Muscle of leg (tissue), 16 donors: Measurements from ENCODE around the gene SLPI. TPM values are rescaled to one million over a fixed set of nuclear protein-coding genes. Genes with fewer than 3 reads are reported as not detected.
A peak's percentile ranks its signal among the peaks of the same experiment; 100 is the strongest.

ENCODE experiments used
- DNase-seq: peaks from one replicate; pipeline ENCODE4 v3.0.0; 2013
- H3K27ac ChIP-seq: one replicate; pipeline ENCODE4 v1.5.1; 2013; ENCODE audit warnings: mild to moderate bottlenecking, low read length, control low read depth
- H3K27me3 ChIP-seq: one replicate; pipeline ENCODE4 v1.6.1; 2013; ENCODE audit warnings: low read length; ENCODE audit not compliant: control insufficient read depth, insufficient read depth
- H3K36me3 ChIP-seq: one replicate; pipeline ENCODE4 v1.6.1; 2013; ENCODE audit warnings: low read length; ENCODE audit not compliant: control insufficient read depth, insufficient read depth
- H3K4me1 ChIP-seq: one replicate; pipeline ENCODE4 v1.6.1; 2013; ENCODE audit warnings: low read length; ENCODE audit not compliant: control insufficient read depth, insufficient read depth
- H3K4me3 ChIP-seq: one replicate; pipeline ENCODE4 v1.5.1; 2013; ENCODE audit warnings: low read length, control low read depth
- H3K9me3 ChIP-seq: replicated peaks from 2 replicates; pipeline ENCODE4 v1.6.1; 2013; ENCODE audit warnings: low read depth, low read length; ENCODE audit not compliant: control insufficient read depth
- WGBS: methylation state at CpG from one replicate; pipeline ENCODE4 v1.1.5; 2013; ENCODE audit warnings: missing lambda C conversion rate; ENCODE audit not compliant: insufficient coverage; 5-methylcytosine and 5-hydroxymethylcytosine counted together
- long read RNA-seq, 11 donors: transcript quantifications; one replicate each; lab custom pipeline, GENCODE V29; 2026
- polyA plus RNA-seq, 8 donors: library from polyadenylated mRNA; unstranded; fragments of 120-200 nt; gene quantifications; one replicate each; pipeline versions ENCODE4 v1.2.1 to v1.2.3, GENCODE V29; 2013; ENCODE audit warnings: inconsistent platforms in 1 of 8, low replicate concordance in 1 of 8; ENCODE audit not compliant: insufficient read length in 8 of 8, insufficient read depth in 1 of 8
- total RNA-seq: library from RNA; stranded (reverse); fragments of 120-200 nt; gene quantifications from one replicate; pipeline ENCODE4 v1.2.4, GENCODE V29; 2013

Gene SLPI
- total RNA-seq = 0.13 TPM
- polyA plus RNA-seq = under 1 TPM in 5 of 8 donors, not detected in 3; 0.30 to 0.89 (median 0.54) TPM
- long read RNA-seq, donor 1 = 0 reads
- long read RNA-seq, donor 2 = 0 reads
- long read RNA-seq, donor 3 = 0 reads
- long read RNA-seq, donor 4 = 0 reads
- long read RNA-seq, donor 5 = 0 reads
- long read RNA-seq, donor 6, partial matches to known transcripts = 0 of 1 reads
- long read RNA-seq, donor 6, other reads (novel, unspliced or antisense) = 0 of 1 reads
- long read RNA-seq, donor 7, partial matches to known transcripts = 0 of 1 reads
- long read RNA-seq, donor 7, other reads (novel, unspliced or antisense) = 0 of 1 reads
- long read RNA-seq, donor 8 = 0 reads
- long read RNA-seq, donor 9 = 0 reads
- long read RNA-seq, donor 10 = 0 reads
- long read RNA-seq, donor 11 = 0 reads

- no peaks in the 10 kb centered on the region for H3K36me3 ChIP-seq
- 50% methylated on average over 1 of the region's 7 CpGs for WGBS
Observed at GRCh38 chr20:45254383-45255262, at the start of gene SLPI. TSS of gene SLPI (minus strand) at chr20:45254564. CDS start at chr20:45254543, 21 bp downstream.

GRCh38 chr20:45303586-45304463 lies 49.5 kb upstream of the SLPI start:
- Histone ChIP-seq H3K9me3 (no peaks in the 10 kb centered on the region), H3K27me3 (peaks cover 54% of the 10 kb centered on the region), H3K4me3 (no peak overlapping the region), H3K4me1 (peaks cover 14% of the 10 kb centered on the region), H3K36me3 (no peaks in the 10 kb centered on the region), H3K27ac (no peak overlapping the region)
- no peak for DNase-seq
- WGBS = 39% methylated on average over 41 of the region's 47 CpGs

More at GRCh38 chr20:45254383-45255262, at the start of gene SLPI:
- Histone ChIP-seq H3K27me3 (peaks cover 4% of the 10 kb centered on the region), H3K9me3 (no peaks in the 10 kb centered on the region), H3K27ac (no peak within 1 kb of the TSS), H3K4me1 (no peaks in the 10 kb centered on the region), H3K4me3 (no peak within 1 kb of the TSS)
- peak; percentile 2 for DNase-seq

GRCh38 chr20:45301824-45302271 lies 47.5 kb upstream of the SLPI start:
- WGBS = 85% methylated on average over 4 of the region's 5 CpGs
- H3K4me3 ChIP-seq = no peak overlapping the region
- H3K9me3 ChIP-seq = no peaks in the 10 kb centered on the region
- DNase-seq = no peak
- no peak overlapping the region for H3K27ac ChIP-seq
- no peaks in the 10 kb centered on the region for H3K36me3 ChIP-seq
- H3K27me3 ChIP-seq = peaks cover 35% of the 10 kb centered on the region
- H3K4me1 ChIP-seq = peaks cover 3% of the 10 kb centered on the region

- peaks cover 26% of the 10 kb centered on the region for H3K27me3 ChIP-seq
- no peaks in the 10 kb centered on the region for H3K9me3 ChIP-seq
- no peaks in the 10 kb centered on the region for H3K4me1 ChIP-seq
- 0% methylated on average over 1 of the region's 4 CpGs for WGBS
- DNase-seq = no peak
- no peak overlapping the region for H3K4me3 ChIP-seq
- no peaks in the 10 kb centered on the region for H3K36me3 ChIP-seq
- no peak overlapping the region for H3K27ac ChIP-seq
Observed at GRCh38 chr20:45300961-45301360, 46.6 kb upstream of the SLPI start.

GRCh38 chr20:45299786-45300185 lies 45.4 kb upstream of the SLPI start:
- Histone ChIP-seq H3K4me3 (no peak overlapping the region), H3K9me3 (peaks cover under 1% of the 10 kb centered on the region), H3K27ac (no peak overlapping the region), H3K27me3 (peaks cover 17% of the 10 kb centered on the region), H3K36me3 (no peaks in the 10 kb centered on the region), H3K4me1 (no peaks in the 10 kb centered on the region)
- DNase-seq = no peak
- WGBS = 90% methylated on average over 4 of the region's 6 CpGs

- H3K36me3 ChIP-seq = no peaks in the 10 kb centered on the region
- H3K9me3 ChIP-seq = peaks cover 3% of the 10 kb centered on the region
- no peak overlapping the region for H3K4me3 ChIP-seq
- peaks cover 7% of the 10 kb centered on the region for H3K4me1 ChIP-seq
- H3K27me3 ChIP-seq = peaks cover 23% of the 10 kb centered on the region
- H3K27ac ChIP-seq = no peak overlapping the region
- 91% methylated on average over 52 of the region's 52 CpGs for WGBS
- DNase-seq = no peak
Observed at GRCh38 chr20:45297786-45298497, 43.6 kb upstream of the SLPI start.

GRCh38 chr20:45294659-45295058 lies 40.3 kb upstream of the SLPI start:
- Histone ChIP-seq H3K27me3 (peaks cover 33% of the 10 kb centered on the region), H3K36me3 (no peaks in the 10 kb centered on the region)
- no peak for DNase-seq

GRCh38 chr20:45294003-45294368 lies 39.6 kb upstream of the SLPI start:
- Histone ChIP-seq H3K9me3 (peaks cover 3% of the 10 kb centered on the region), H3K36me3 (no peaks in the 10 kb centered on the region), H3K27ac (no peak overlapping the region), H3K4me1 (peaks cover 11% of the 10 kb centered on the region), H3K4me3 (peak overlapping the region; percentile 35), H3K27me3 (peaks cover 33% of the 10 kb centered on the region)
- WGBS = no CpG with 5 or more reads among the region's 5 CpGs
- no peak for DNase-seq

More at GRCh38 chr20:45294659-45295058, 40.3 kb upstream of the SLPI start:
- no peak overlapping the region for H3K4me3 ChIP-seq
- peaks cover 11% of the 10 kb centered on the region for H3K4me1 ChIP-seq
- WGBS = no CpG with 5 or more reads among the region's 1 CpG
- H3K9me3 ChIP-seq = peaks cover 3% of the 10 kb centered on the region
- no peak overlapping the region for H3K27ac ChIP-seq
